Muscle layer of colon (tissue), 2 donors: ENCODE data around the gene SORCS2.

Source experiments
- H3K27ac ChIP-seq: one replicate; pipeline ENCODE4 v1.7.0; 2013; ENCODE audit warnings: low read depth, mild to moderate bottlenecking, low read length, moderate library complexity
- H3K27me3 ChIP-seq, 2 donors: one replicate each; pipeline ENCODE4 v1.7.0; 2013; ENCODE audit warnings: low read length in 2 of 2, mild to moderate bottlenecking in 2 of 2; ENCODE audit not compliant: insufficient read depth in 2 of 2, control insufficient read depth in 1 of 2
- H3K36me3 ChIP-seq: one replicate; pipeline ENCODE4 v1.7.0; 2013; ENCODE audit warnings: mild to moderate bottlenecking, low read length; ENCODE audit not compliant: insufficient read depth
- H3K4me1 ChIP-seq: one replicate; pipeline ENCODE4 v1.7.0; 2013; ENCODE audit warnings: mild to moderate bottlenecking, low read length; ENCODE audit not compliant: insufficient read depth
- H3K4me3 ChIP-seq, 2 donors: one replicate each; pipeline ENCODE4 v1.7.0; 2013; ENCODE audit warnings: low read length in 2 of 2, low read depth in 1 of 2, mild to moderate bottlenecking in 1 of 2, moderate library complexity in 1 of 2
- H3K9ac ChIP-seq: one replicate; pipeline ENCODE4 v1.7.0; 2013; ENCODE audit warnings: low read length
- H3K9me3 ChIP-seq: one replicate; pipeline ENCODE4 v1.7.0; 2013; ENCODE audit warnings: mild to moderate bottlenecking, low read length
- donor health status: abdominal sarcoma.
- donor health status: Adenocarcinoma of cecum.

SORCS2 gene

GRCh38 chr4:7754565-7755262 is 562.4 kb downstream of the SORCS2 start:
- Histone ChIP-seq H3K4me1 (peaks cover 36% of the 10 kb centered on the region), H3K9me3 (no peaks in the 10 kb centered on the region), H3K4me3 (no peak overlapping the region), H3K27ac (no peak overlapping the region), H3K27me3 (no peaks in the 10 kb centered on the region), H3K9ac (no peak overlapping the region), H3K36me3 (no peaks in the 10 kb centered on the region)

- Histone ChIP-seq H3K9me3 (no peaks in the 10 kb centered on the region), H3K27ac (no peak overlapping the region), H3K4me3 (no peak overlapping the region), H3K9ac (no peak overlapping the region), H3K4me1 (peaks cover 42% of the 10 kb centered on the region), H3K27me3 (no peaks in the 10 kb centered on the region), H3K36me3 (no peaks in the 10 kb centered on the region)
Measured at GRCh38 chr4:7755561-7755960, 563.2 kb downstream of the SORCS2 start.

- Histone ChIP-seq H3K9ac (no peak overlapping the region), H3K27me3 (no peaks in the 10 kb centered on the region), H3K9me3 (no peaks in the 10 kb centered on the region), H3K4me1 (peaks cover 38% of the 10 kb centered on the region), H3K4me3 (no peak overlapping the region), H3K27ac (no peak overlapping the region), H3K36me3 (no peaks in the 10 kb centered on the region)
Measured at GRCh38 chr4:7756071-7756470, 563.7 kb downstream of the SORCS2 start.

- Histone ChIP-seq H3K36me3 (peaks cover under 1% of the 10 kb centered on the region), H3K27ac (no peak overlapping the region), H3K4me3 (no peak overlapping the region), H3K27me3 (no peaks in the 10 kb centered on the region), H3K9ac (no peak overlapping the region), H3K9me3 (no peaks in the 10 kb centered on the region), H3K4me1 (peaks cover 38% of the 10 kb centered on the region)
Measured at GRCh38 chr4:7756561-7757355, 564.4 kb downstream of the SORCS2 start.

GRCh38 chr4:7757501-7758471 is 565.4 kb downstream of the SORCS2 start:
- Histone ChIP-seq H3K9me3 (no peaks in the 10 kb centered on the region), H3K4me3 (peak overlapping the region in 1 of 2 donors; percentile 23), H3K9ac (no peak overlapping the region), H3K27me3 (no peaks in the 10 kb centered on the region), H3K36me3 (peaks cover 7% of the 10 kb centered on the region), H3K27ac (no peak overlapping the region), H3K4me1 (peaks cover 38% of the 10 kb centered on the region)

- H3K36me3 ChIP-seq: peaks cover 7% of the 10 kb centered on the region
- H3K9me3 ChIP-seq: no peaks in the 10 kb centered on the region
- H3K9ac ChIP-seq: no peak overlapping the region
- H3K27me3 ChIP-seq: no peaks in the 10 kb centered on the region
- no peak overlapping the region for H3K4me3 ChIP-seq
- H3K4me1 ChIP-seq: peaks cover 38% of the 10 kb centered on the region
- H3K27ac ChIP-seq: no peak overlapping the region
Measured at GRCh38 chr4:7758476-7758875, 566.1 kb downstream of the SORCS2 start.

GRCh38 chr4:7759216-7759615 is 566.9 kb downstream of the SORCS2 start:
- no peak overlapping the region for H3K27ac ChIP-seq
- no peak overlapping the region for H3K4me3 ChIP-seq
- no peaks in the 10 kb centered on the region for H3K9me3 ChIP-seq
- peaks cover 38% of the 10 kb centered on the region for H3K4me1 ChIP-seq
- H3K9ac ChIP-seq: no peak overlapping the region
- H3K36me3 ChIP-seq: peaks cover 7% of the 10 kb centered on the region
- no peaks in the 10 kb centered on the region for H3K27me3 ChIP-seq

- H3K27ac ChIP-seq: no peak overlapping the region
- H3K27me3 ChIP-seq: no peaks in the 10 kb centered on the region
- H3K36me3 ChIP-seq: peaks cover 7% of the 10 kb centered on the region
- H3K4me3 ChIP-seq: no peak overlapping the region
- no peaks in the 10 kb centered on the region for H3K9me3 ChIP-seq
- no peak overlapping the region for H3K9ac ChIP-seq
- peaks cover 38% of the 10 kb centered on the region for H3K4me1 ChIP-seq
Measured at GRCh38 chr4:7759635-7760034, 567.3 kb downstream of the SORCS2 start.

GRCh38 chr4:7760228-7760627 is 567.9 kb downstream of the SORCS2 start:
- H3K4me3 ChIP-seq: no peak overlapping the region
- no peaks in the 10 kb centered on the region for H3K9me3 ChIP-seq
- H3K36me3 ChIP-seq: peaks cover 7% of the 10 kb centered on the region
- no peak overlapping the region for H3K27ac ChIP-seq
- no peak overlapping the region for H3K9ac ChIP-seq
- H3K27me3 ChIP-seq: no peaks in the 10 kb centered on the region
- H3K4me1 ChIP-seq: peaks cover 37% of the 10 kb centered on the region

- Histone ChIP-seq H3K9me3 (no peaks in the 10 kb centered on the region), H3K9ac (no peak overlapping the region), H3K4me1 (peaks cover 34% of the 10 kb centered on the region), H3K36me3 (peaks cover 7% of the 10 kb centered on the region), H3K27ac (no peak overlapping the region), H3K4me3 (no peak overlapping the region), H3K27me3 (no peaks in the 10 kb centered on the region)
Measured at GRCh38 chr4:7760706-7761105, 568.4 kb downstream of the SORCS2 start.

GRCh38 chr4:7761312-7761711 is 569.0 kb downstream of the SORCS2 start:
- Histone ChIP-seq H3K4me3 (no peak overlapping the region), H3K4me1 (peaks cover 34% of the 10 kb centered on the region), H3K36me3 (peaks cover 12% of the 10 kb centered on the region), H3K9ac (no peak overlapping the region), H3K27me3 (no peaks in the 10 kb centered on the region), H3K27ac (peak overlapping the region; percentile 13), H3K9me3 (no peaks in the 10 kb centered on the region)
